Right lobe of liver (tissue), 6 donors: Measurements from ENCODE around the gene TSC22D3. TPM values are rescaled to one million over a fixed set of nuclear protein-coding genes. Genes with fewer than 3 reads are reported as not detected.

Source experiments
- ATAC-seq, 4 donors: fragments of 200-7000 bp; cut with Tn5 transposase; one replicate each; pipeline ENCODE4 v1.9.1; 2020; ENCODE audit warnings: mild to moderate bottlenecking in 4 of 4, moderate library complexity in 4 of 4
- DNase-seq, 3 donors: peaks; one replicate each; pipeline ENCODE4 v3.0.0-alpha.2; 2020
- H3K27ac ChIP-seq, 3 donors: fragments of 200-600 bp; one replicate each; pipeline ENCODE4 v1.8.0; 2022
- H3K27me3 ChIP-seq, 2 donors: fragments of 200-600 bp; one replicate each; pipeline ENCODE4 v1.8.0; 2022
- H3K36me3 ChIP-seq, 4 donors: fragments of 200-600 bp; sonication (generic) in 1 of 4; one replicate each; pipeline versions ENCODE4 v1.5.1 to v1.8.0; 2017 to 2022; ENCODE audit warnings: control low read depth in 1 of 4
- H3K4me1 ChIP-seq, 4 donors: fragments of 200-600 bp; sonication (generic) in 1 of 4; one replicate each; pipeline versions ENCODE4 v1.5.1 to v1.8.0; 2017 to 2022; ENCODE audit warnings: control low read depth in 1 of 4
- H3K4me3 ChIP-seq, 3 donors: fragments of 200-600 bp; one replicate each; pipeline ENCODE4 v1.8.0; 2022
- H3K9me3 ChIP-seq, 4 donors: fragments of 200-600 bp; sonication (generic) in 1 of 4; one replicate each; pipeline versions ENCODE4 v1.5.1 to v1.8.0; 2017 to 2022; ENCODE audit warnings: control low read depth in 1 of 4
- POLR2A ChIP-seq: fragments of 450-650 bp; IDR thresholded peaks from one replicate; pipeline ENCODE4 v1.6.1; 2017; ENCODE audit warnings: antibody characterized with exemption, mild to moderate bottlenecking
- WGBS: methylation state at CpG from one replicate; pipeline ENCODE4 v1.1.6; 2018; ENCODE audit warnings: low coverage, low lambda C conversion rate; ENCODE audit not compliant: insufficient coverage; ENCODE audit errors: missing lambda C conversion rate; 5-methylcytosine and 5-hydroxymethylcytosine counted together
- intact Hi-C, 2 donors: fragments of 100-400 bp; cut with DNase I; formaldehyde crosslinking; loops; one replicate each; pipeline versions ENCODE4 v1.11.2 to v1.14.1; 2022
- total RNA-seq, 6 experiments: library from RNA; depleted of rRNA in 2 of 6; stranded (reverse); fragments of >200 nt in 2 of 6; fragmentation: NEBNext Ultra II Directional in 3 of 6; extraction: Animal tissue kit (Norgen Biotek cat#: 25700) in 3 of 6; gene quantifications; one replicate each; pipeline versions ENCODE4 v1.1.0 to v1.2.4, GENCODE V29; 2016 to 2023
- TF ChIP-seq, protein P1 (sequence below), 4 donors: fragments of 200-600 bp in 3 of 4; fragments of 450-650 bp in 1 of 4; IDR thresholded peaks; one replicate each; pipeline versions ENCODE4 v1.5.1 to v1.8.0; 2016 to 2022; ENCODE audit warnings: antibody characterized with exemption in 4 of 4, mild to moderate bottlenecking in 2 of 4
- donor health status: DM: no; HTN: yes; CAD: no.
- donor health status: DM: no; HTN: no; CAD: no.
- donor health status: DM: no; HTN: no; CAD: no.
- donor health status: DM: no; HTN: yes; CAD: no.
- donor health status: DM: no; HTN: yes; CAD: no.

The TSC22D3 gene
- total RNA-seq, 6 experiments from 2014 or later = 7.4 to 118 (median 60.3) TPM

DNA sequence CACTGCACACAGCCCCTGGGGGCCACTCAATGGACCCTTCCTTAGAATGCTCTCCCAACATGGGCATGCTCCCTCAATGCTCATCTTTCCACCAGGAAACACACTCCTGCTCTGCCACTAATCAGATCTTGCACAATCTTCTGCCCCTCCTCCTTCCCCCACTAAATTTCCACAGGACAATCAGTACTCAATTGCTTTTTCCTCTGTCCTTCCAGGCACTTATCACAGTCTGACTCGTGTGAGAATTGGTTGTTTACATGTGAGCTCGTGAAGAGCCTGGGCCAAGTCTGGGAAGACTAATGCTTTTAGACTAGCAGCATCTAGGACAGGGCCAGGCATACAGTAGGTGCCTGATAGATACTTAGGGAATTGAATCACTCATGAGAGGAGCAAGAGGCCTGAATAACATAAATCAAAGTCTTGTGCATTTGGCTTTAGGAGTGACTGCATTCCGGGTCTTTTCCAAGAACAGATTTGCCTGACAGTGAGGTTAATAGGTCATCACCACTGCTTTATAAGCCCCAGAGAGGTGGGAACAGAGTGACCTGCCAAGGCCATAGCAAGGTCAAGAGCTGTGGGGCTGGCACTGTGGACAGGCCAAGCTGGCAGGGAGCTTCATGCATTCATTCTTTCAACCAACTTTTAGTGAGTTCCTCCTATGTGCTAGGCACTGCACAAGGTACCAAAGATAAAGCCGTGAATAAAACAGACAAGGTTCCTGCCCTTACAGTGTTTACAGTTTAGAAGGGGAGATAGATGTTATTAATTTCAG is 92.3 kb downstream of the TSC22D3 start:
- Histone ChIP-seq H3K36me3 (no peaks in the 10 kb centered on the region), H3K4me3 (no peak overlapping the region), H3K9me3 (no peaks in the 10 kb centered on the region), H3K27ac (peak overlapping the region in 2 of 3 donors; percentile 39 to 63), H3K27me3 (no peaks in the 10 kb centered on the region), H3K4me1 (peaks cover 0 to 12% (median 0%) of the 10 kb centered on the region in 4 donors)
- TF ChIP-seq POLR2A = no peak
- TF ChIP-seq, protein P1, sequence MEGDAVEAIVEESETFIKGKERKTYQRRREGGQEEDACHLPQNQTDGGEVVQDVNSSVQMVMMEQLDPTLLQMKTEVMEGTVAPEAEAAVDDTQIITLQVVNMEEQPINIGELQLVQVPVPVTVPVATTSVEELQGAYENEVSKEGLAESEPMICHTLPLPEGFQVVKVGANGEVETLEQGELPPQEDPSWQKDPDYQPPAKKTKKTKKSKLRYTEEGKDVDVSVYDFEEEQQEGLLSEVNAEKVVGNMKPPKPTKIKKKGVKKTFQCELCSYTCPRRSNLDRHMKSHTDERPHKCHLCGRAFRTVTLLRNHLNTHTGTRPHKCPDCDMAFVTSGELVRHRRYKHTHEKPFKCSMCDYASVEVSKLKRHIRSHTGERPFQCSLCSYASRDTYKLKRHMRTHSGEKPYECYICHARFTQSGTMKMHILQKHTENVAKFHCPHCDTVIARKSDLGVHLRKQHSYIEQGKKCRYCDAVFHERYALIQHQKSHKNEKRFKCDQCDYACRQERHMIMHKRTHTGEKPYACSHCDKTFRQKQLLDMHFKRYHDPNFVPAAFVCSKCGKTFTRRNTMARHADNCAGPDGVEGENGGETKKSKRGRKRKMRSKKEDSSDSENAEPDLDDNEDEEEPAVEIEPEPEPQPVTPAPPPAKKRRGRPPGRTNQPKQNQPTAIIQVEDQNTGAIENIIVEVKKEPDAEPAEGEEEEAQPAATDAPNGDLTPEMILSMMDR (IDR thresholded peaks at IDR 0.05) = no peak
- ATAC-seq (peak; percentile 69 to 76 (median 72)), DNase-seq (peak in 1 of 3 donors; percentile 47)
- intact Hi-C loops = no loop called here
- 30% methylated on average over 4 of the region's 4 CpGs for WGBS

DNA sequence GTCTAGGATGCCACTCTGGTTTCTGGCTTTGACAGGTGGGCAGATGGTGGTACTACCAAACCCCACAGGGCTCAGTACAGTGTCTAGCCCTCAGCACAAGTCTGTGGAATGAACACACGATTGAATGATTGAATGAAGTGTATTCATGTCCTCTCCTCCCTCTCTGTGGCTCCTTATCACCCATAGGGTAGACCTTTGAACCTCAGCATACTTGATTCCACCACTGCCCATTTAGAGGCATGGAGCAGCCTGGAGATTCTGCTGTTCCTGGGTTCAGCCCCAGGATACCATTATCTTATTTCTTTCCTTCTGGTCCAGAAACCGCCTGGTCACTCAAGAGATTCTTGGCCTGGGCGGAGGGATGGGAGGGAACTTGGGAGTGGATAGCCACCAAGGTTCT is 93.3 kb downstream of the TSC22D3 start:
- intact Hi-C loops = no loop called here
- H3K4me3 ChIP-seq = no peak overlapping the region
- WGBS = 55% methylated on average over 3 of the region's 3 CpGs
- no peaks in the 10 kb centered on the region for H3K36me3 ChIP-seq
- DNase-seq = no peak
- TF ChIP-seq POLR2A = no peak
- TF ChIP-seq, protein P1 (IDR thresholded peaks at IDR 0.05) = no peak
- no peak for ATAC-seq
- H3K27me3 ChIP-seq = no peaks in the 10 kb centered on the region
- H3K4me1 ChIP-seq = peaks cover 0 to 12% (median 0%) of the 10 kb centered on the region in 4 donors
- H3K9me3 ChIP-seq = no peaks in the 10 kb centered on the region
- no peak overlapping the region for H3K27ac ChIP-seq

DNA sequence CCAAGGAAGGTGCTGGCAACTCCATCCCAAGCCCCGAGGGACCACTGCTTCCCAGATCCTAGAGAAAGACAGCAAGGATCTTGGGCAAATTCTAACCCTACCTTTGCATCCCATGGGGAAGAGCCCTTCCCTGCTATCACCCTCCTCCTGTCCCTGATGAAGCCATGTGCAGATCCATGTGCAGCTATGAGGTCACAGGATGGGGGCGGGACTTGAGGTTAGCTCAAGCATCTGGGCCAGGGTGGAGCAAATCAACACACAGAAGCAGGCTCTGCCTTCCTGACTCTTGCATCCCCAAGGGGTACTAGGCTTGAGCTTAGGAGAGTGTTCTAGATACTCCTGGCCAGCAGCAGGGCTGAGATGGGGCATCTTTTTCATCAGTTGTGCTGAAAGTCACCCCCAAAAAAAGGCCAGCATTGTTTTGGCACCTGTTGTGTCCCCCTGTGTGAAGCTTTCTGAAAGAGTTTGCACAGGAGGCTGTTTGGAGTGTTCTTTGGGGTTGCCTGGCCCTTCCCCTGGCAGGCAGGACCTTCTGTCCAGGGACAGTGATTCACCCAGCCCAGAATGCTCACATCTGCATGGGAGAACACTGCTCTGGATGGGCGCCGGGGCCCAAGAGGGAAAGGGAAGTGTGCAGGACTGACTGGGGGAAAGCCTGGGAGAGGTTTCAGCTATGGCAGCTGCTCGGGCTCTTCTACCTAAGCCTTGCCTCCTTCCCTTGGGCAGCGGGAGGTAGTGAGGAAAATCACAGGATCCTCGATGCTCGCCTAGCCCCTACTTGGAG is 96.4 kb downstream of the TSC22D3 start:
- DNase-seq (no peak), ATAC-seq (peak in 1 of 4 donors; percentile 1)
- no peak overlapping the region for H3K27ac ChIP-seq
- H3K4me3 ChIP-seq = no peak overlapping the region
- H3K27me3 ChIP-seq = no peaks in the 10 kb centered on the region
- intact Hi-C loops = no loop called here
- WGBS = no CpG with 5 or more reads among the region's 8 CpGs
- H3K4me1 ChIP-seq = peaks cover 0 to 15% (median 0%) of the 10 kb centered on the region in 4 donors
- TF ChIP-seq POLR2A = no peak
- no peaks in the 10 kb centered on the region for H3K9me3 ChIP-seq
- no peaks in the 10 kb centered on the region for H3K36me3 ChIP-seq

DNA sequence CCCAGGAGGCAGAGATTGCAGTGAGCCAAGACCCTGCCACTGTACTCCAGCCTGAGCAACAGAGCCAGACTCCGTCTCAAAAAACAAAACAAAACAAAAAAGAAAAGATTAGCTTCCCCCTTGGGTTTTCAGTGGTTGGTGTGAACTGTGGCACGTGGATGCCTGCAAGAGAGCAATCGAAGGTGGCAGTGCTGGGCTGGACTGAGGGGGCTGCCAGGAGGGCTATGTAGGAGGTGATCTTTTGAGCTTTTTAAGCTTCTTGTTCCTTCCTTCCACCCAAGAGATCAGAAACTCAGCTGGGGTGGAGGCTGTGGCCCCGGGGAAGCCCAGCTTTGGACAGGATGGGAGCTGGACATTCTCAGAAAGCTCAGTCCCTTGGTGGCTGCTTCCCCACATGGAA is 97.7 kb downstream of the TSC22D3 start:
- H3K36me3 ChIP-seq = no peaks in the 10 kb centered on the region
- H3K4me3 ChIP-seq = no peak overlapping the region
- no peak for TF ChIP-seq POLR2A
- TF ChIP-seq, protein P1 (IDR thresholded peaks at IDR 0.05) = no peak
- no peak for ATAC-seq
- peaks cover 0 to 4% (median 0%) of the 10 kb centered on the region in 4 donors for H3K4me1 ChIP-seq
- WGBS = 64% methylated on average over 4 of the region's 4 CpGs
- H3K27me3 ChIP-seq = no peaks in the 10 kb centered on the region
- peak overlapping the region in 2 of 3 donors; percentile 56 to 57 for H3K27ac ChIP-seq
- no peak for DNase-seq
- intact Hi-C loops = no loop called here
- no peaks in the 10 kb centered on the region for H3K9me3 ChIP-seq

DNA sequence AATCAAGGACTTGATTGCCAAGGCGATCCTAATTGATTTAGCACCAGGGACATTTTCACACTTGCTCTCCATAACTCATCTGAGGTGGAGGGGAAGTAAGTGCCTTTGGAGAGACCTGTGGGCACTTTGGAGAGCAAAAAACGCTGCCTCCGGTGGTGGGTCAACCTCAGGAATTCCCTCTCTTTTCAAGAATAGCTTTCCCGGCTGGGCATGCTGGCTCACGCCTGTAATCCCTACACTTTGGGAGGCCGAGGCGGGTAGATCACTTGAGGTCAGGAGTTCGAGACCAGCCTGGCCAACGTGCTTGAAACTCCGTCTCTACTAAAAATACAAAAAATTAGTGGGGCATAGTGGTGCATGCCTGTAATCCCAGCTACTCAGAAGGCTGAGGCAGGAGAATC is 98.1 kb downstream of the TSC22D3 start:
- Histone ChIP-seq H3K9me3 (no peaks in the 10 kb centered on the region), H3K27me3 (no peaks in the 10 kb centered on the region), H3K4me1 (peaks cover 0 to 4% (median 0%) of the 10 kb centered on the region in 4 donors), H3K27ac (peak overlapping the region in 2 of 3 donors; percentile 56 to 57), H3K4me3 (no peak overlapping the region), H3K36me3 (no peaks in the 10 kb centered on the region)
- DNase-seq (no peak), ATAC-seq (no peak)
- intact Hi-C loops = no loop called here
- TF ChIP-seq, protein P1 (IDR thresholded peaks at IDR 0.05) = no peak
- TF ChIP-seq POLR2A = no peak
- 64% methylated on average over 6 of the region's 10 CpGs for WGBS
